Measurements from ENCODE around the gene CD247.

The CD247 gene

DNA sequence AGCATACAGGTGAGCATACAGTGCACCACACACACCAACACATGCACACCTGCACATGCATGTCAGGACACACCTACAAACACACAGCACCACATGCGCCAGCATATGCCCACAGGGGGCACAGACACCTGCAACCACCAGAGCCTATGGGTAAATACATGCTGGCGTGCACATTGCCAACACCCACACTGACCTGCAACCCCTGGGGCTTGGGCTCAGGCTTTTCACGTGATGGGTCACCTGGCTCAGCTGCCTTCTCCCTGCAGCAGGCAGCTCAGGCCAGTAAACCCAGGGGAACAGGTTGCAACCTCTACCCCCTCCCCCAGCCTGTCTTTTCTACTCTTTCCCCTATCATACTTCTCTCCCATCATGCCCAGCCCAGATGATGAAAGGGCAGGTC is 8.1 kb downstream of the CD247 start:
- DNase-seq (ENCODE audit: low spot score in 2 of 2): no peak
- H3K4me3 Mint-ChIP-seq: peak overlapping the region; percentile 36

DNA sequence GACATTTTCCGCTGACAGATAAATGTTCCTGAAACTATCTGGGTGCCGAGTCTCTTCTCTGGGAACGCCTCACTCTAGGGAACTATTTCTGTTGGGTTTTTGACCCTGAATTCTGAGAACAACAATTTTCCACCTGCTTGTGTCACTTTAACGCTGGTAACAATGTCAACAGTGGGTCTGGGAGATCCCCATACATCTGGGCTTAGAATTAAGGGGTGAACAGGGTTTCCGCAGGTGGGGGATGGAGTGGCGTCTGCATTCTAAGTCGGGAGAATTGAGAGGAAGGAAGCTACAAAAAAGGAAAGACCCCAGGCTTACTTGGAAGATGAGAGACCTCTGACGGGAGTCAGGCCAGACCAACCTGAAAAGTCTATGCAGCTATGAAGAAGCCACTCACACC is 8.7 kb downstream of the CD247 start:
- no peak for ATAC-seq
- Mint-ChIP-seq H3K27ac (peak overlapping the region; percentile 46), H3K4me1 (peaks cover 69% of the 10 kb centered on the region), H3K4me3 (peak overlapping the region; percentile 36), H3K36me3 (peaks cover 100% of the 10 kb centered on the region), H3K9me3 (no peaks in the 10 kb centered on the region)
- no peak for DNase-seq (ENCODE audit: low spot score in 2 of 2)

More for the DNA sequence above, 8.1 kb downstream of the CD247 start:
- peak overlapping the region; percentile 48 for H3K27ac Mint-ChIP-seq
- peak; percentile 6 for ATAC-seq
- H3K9me3 Mint-ChIP-seq: no peaks in the 10 kb centered on the region
- peaks cover 100% of the 10 kb centered on the region for H3K36me3 Mint-ChIP-seq
- H3K4me1 Mint-ChIP-seq: peaks cover 63% of the 10 kb centered on the region

DNA sequence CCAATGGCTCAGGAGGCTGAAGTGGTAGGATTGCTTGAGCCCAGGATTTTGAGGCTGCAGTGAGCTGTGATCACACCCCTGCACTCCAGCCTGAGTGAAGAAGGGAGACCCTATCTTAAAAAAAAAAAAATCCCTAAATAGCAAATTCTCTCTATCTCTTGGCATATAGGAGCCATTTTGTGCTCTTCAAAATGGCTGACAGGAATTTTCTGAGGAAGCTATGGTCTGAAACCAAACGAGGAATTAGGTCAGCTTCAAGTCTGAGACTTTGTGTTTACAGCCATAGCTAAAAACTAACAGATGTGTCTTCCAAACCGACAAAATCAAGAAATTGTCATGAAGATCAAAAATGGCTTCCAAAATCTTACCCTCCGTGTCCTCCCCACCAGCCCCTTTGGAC is 10.6 kb downstream of the CD247 start:
- ATAC-seq: no peak
- H3K27ac Mint-ChIP-seq: no peak overlapping the region
- H3K36me3 Mint-ChIP-seq: peaks cover 100% of the 10 kb centered on the region
- DNase-seq (ENCODE audit: low spot score in 2 of 2): no peak
- peak overlapping the region; percentile 17 for H3K4me3 Mint-ChIP-seq
- H3K4me1 Mint-ChIP-seq: peaks cover 85% of the 10 kb centered on the region
- H3K9me3 Mint-ChIP-seq: no peaks in the 10 kb centered on the region

DNA sequence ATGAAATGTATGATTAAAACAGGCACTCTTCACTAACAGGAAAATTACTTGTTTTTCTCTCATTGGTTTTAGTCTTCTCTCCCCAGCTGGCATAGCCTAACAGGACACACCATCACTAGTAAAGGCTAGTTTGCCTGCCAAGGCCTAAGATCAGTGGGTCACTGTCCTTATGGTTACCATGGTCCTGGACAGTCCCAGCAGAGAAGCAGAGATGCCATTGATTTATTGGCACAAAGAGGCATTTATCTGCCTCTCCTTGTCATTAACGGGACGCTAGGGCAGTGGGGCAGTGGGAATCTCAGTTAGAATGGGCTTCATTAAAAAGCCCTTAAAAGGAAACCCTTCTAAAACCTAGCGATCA is 13.9 kb downstream of the CD247 start:
- peaks cover 100% of the 10 kb centered on the region for H3K36me3 Mint-ChIP-seq
- H3K4me3 Mint-ChIP-seq: no peak overlapping the region
- peaks cover 90% of the 10 kb centered on the region for H3K4me1 Mint-ChIP-seq
- peak overlapping the region; percentile 91 for H3K27ac Mint-ChIP-seq
- H3K9me3 Mint-ChIP-seq: no peaks in the 10 kb centered on the region
- DNase-seq (ENCODE audit: low spot score in 2 of 2) (peak in 1 of 2 donors; percentile 35), ATAC-seq (no peak)

DNA sequence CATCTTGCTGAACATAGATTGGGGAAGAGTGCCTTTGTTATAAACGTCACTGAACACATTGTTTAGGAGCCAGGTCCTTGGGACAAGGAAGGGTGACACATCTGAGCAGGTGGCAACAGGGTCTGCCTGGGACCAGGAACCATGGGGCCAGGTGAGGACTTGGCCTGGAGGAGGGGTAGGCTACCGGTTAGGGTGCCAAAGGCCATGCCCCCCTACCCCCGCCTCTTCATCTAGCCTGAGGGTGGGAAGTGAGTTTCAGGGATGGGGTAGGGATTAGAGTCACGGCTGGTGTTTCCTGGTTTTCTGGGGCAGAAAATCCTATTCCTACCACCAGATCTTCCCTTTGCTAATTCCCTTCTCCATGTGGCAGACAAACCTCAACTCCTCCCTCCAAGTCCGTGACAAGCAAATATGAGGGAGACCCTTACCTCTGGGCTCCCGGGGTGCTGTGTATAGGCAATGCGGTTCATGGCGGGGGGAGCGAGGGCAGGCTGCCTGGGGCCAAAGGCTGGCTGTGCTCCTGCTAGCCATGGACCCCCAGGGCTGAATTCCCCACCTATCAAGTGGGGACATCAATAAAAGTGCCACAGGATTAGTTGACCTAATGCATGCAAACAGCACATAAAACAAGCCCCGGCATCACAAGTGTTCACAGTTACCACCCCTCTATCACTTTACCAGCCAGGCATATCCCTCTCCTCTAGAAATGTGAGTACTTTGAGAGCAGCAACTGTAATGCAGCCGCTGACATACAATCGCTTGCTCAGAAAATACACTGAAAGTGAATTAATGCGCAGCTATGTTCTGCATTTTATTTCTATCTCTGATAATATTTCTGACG is 14.5 kb downstream of the CD247 start:
- Mint-ChIP-seq H3K4me3 (peak overlapping the region; percentile 70), H3K36me3 (peaks cover 100% of the 10 kb centered on the region), H3K9me3 (no peaks in the 10 kb centered on the region), H3K4me1 (peaks cover 92% of the 10 kb centered on the region), H3K27ac (peak overlapping the region; percentile 91)
- ATAC-seq (no peak), DNase-seq (ENCODE audit: low spot score in 2 of 2) (peak in 1 of 2 donors; percentile 43)

DNA sequence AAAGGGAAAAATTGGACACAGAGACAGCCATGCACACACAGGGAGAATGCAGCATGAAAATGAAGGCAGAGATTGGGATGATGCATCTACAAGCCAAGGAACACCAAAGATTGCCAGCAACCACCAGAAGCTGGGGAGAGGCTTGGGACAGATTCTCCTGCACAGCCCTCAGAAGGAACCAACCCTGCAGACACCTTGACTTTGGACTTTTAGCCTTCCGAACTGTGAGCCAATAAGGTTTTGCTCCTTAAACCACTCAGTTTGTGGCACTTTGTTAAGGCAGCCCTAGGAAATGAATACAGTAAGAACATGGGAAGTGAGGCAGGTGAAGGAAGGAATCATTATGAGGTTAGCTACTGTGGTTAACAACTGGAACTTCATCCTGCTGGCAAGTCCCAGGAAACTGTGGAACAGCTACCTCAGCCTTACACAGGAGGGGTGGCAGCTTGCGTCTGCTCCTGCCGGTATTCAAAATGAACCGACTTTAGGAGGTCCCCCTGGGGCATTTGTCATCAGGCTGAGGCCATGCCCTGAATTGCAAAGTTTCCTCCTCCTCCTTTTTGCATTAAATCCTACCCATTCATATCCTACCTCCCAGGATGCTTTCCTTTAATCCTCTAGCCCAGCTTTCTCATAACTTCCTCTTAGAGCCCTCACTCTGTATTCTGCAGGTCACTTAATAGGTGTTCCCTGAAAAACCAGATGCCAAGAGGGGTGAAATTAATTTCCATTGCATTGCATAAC is 15.4 kb downstream of the CD247 start:
- peak overlapping the region; percentile 70 for H3K4me3 Mint-ChIP-seq
- H3K9me3 Mint-ChIP-seq: no peaks in the 10 kb centered on the region
- DNase-seq (ENCODE audit: low spot score in 2 of 2) (peak in 1 of 2 donors; percentile 47), ATAC-seq (no peak)
- H3K27ac Mint-ChIP-seq: peak overlapping the region; percentile 91
- H3K36me3 Mint-ChIP-seq: peaks cover 100% of the 10 kb centered on the region
- H3K4me1 Mint-ChIP-seq: peaks cover 94% of the 10 kb centered on the region

DNA sequence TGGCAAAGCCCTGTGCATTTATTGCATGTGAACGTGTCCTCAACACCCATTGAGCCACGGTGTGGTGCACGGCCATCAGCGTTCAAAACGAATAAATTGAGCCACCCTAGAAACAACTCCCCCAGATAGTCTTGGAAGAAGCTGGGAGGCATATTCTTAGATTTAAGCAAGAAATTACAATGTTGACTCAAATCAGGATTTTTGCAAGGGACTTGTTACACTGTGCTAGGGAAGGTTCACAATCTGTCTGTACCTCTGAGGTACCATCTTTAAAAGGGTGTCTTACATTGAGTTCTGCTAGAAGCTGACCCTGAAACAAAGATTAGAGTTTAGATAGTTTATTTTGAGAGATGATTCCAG is 16.2 kb downstream of the CD247 start:
- no peak for DNase-seq (ENCODE audit: low spot score in 2 of 2)
- peaks cover 100% of the 10 kb centered on the region for H3K36me3 Mint-ChIP-seq
- H3K27ac Mint-ChIP-seq: peak overlapping the region; percentile 60
- H3K4me3 Mint-ChIP-seq: peak overlapping the region; percentile 70
- H3K9me3 Mint-ChIP-seq: no peaks in the 10 kb centered on the region
- H3K4me1 Mint-ChIP-seq: peaks cover 94% of the 10 kb centered on the region
- ATAC-seq: peak; percentile 52

DNA sequence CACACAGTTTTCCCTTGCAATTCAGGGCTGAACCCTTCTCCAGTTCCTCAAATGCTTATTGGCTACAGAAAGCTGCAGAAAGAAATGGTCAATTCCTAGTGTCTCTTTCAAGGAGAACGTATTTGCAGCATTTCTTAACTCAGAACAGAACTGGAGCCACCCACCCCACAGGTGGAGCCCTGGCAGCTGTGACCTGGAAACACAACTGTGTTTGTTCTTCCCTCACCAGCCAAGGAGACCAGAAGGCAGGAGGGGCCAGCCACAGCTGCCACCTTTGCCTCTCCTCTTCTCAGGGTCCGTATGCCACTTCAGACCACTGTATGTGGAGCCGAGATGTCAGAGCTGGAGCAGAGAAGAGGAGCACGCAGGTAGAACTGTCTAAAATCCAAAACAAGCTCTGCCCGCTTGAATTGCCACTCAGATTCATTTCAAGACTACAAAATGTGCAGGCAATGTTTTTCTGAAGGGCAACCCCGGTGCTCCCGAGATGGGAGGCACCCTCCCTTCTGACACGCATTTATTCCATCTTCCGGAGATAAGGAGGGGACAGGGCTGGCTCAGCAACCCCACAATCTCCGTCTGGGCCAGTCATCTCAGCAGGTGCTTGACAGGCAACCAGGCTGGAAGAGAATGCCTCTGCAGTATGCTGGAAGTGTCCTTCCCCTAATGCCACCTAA is 16.7 kb downstream of the CD247 start:
- H3K4me3 Mint-ChIP-seq: peak overlapping the region; percentile 70

DNA sequence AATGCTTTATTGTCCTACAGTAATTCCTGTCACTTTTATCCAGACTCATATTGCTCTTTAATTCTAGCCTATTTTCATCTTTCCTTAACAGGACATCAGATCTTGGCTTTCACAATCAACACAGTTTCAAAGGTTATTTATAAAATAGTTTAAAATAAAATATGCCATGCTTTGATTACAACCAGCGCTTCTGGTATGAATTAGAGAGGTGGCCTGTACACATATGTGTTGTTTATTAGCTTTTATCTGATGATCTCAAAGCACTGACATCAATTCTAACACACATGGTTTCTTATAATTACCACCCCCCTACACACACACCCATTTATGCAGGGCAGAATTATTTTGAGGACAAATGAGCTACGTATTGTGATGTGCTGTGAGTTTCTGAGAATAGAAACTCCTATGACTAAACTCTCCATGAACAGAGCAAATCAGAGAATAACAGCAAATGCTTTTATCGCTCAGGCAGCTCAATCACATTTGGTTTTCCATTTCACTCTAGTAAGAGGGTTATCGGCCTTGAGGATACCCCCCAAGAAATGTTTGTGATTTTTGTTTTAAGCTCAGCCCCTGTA is 18.0 kb downstream of the CD247 start:
- ATAC-seq: peak; percentile 84
- Mint-ChIP-seq H3K27ac (peak overlapping the region; percentile 60), H3K4me3 (peak overlapping the region; percentile 70), H3K36me3 (peaks cover 100% of the 10 kb centered on the region), H3K4me1 (peaks cover 99% of the 10 kb centered on the region), H3K9me3 (no peaks in the 10 kb centered on the region)
- DNase-seq (ENCODE audit: low spot score in 2 of 2): peak in 1 of 2 donors; percentile 49

More for the DNA sequence above, 16.7 kb downstream of the CD247 start:
- Mint-ChIP-seq H3K27ac (peak overlapping the region; percentile 60), H3K36me3 (peaks cover 100% of the 10 kb centered on the region), H3K9me3 (no peaks in the 10 kb centered on the region), H3K4me1 (peaks cover 99% of the 10 kb centered on the region)
- DNase-seq (ENCODE audit: low spot score in 2 of 2) (peak in 1 of 2 donors; percentile 63), ATAC-seq (peak; percentile 75)

DNA sequence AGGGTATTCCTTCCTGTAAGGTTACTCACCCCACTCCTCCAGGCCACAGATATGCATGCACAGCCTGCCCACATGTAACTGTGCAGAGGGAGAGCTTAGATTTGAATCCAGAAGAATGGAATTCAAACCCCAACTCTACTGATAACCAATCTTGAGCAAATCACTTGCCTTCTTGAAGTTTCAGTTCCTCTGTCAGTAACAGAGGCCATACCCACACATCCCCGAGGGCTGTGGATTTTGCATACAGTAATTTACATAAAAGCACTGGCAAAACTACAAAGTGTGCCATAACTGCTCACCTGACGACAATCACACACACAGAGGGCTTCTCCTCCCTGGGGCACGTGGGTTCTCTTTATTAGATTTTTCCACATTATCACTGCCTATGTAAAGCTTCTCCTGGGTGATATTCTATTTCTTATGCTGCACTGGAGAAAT is 18.6 kb downstream of the CD247 start:
- DNase-seq (ENCODE audit: low spot score in 2 of 2): peak in 1 of 2 donors; percentile 51
- Mint-ChIP-seq H3K9me3 (no peaks in the 10 kb centered on the region), H3K36me3 (peaks cover 100% of the 10 kb centered on the region), H3K4me3 (peak overlapping the region; percentile 70), H3K4me1 (peaks cover 99% of the 10 kb centered on the region), H3K27ac (peak overlapping the region; percentile 60)
- peak; percentile 48 for ATAC-seq

DNA sequence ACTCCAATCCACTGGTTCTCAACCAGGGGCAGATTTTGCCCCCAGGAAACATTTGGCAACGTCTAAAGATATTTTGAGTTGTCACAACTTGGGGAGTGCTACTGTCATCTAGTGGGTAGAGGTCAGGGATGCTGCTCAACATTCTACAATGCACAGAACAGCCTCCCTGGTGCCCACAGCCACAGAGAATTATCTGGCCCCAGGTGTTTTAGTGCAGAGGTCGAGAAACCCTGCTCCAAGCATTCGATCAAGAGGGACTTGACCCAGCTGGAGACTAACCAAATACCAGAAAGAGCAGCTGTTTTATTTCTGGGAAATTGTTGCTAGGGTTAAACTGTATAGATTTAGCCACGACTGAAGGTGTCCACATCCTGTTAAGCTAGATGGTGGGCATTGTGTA is 19.2 kb downstream of the CD247 start:
- Mint-ChIP-seq H3K4me1 (peaks cover 99% of the 10 kb centered on the region), H3K9me3 (no peaks in the 10 kb centered on the region), H3K27ac (peak overlapping the region; percentile 60), H3K36me3 (peaks cover 100% of the 10 kb centered on the region), H3K4me3 (peak overlapping the region; percentile 70)
- peak; percentile 6 for ATAC-seq
- DNase-seq (ENCODE audit: low spot score in 2 of 2): peak in 1 of 2 donors; percentile 55

DNA sequence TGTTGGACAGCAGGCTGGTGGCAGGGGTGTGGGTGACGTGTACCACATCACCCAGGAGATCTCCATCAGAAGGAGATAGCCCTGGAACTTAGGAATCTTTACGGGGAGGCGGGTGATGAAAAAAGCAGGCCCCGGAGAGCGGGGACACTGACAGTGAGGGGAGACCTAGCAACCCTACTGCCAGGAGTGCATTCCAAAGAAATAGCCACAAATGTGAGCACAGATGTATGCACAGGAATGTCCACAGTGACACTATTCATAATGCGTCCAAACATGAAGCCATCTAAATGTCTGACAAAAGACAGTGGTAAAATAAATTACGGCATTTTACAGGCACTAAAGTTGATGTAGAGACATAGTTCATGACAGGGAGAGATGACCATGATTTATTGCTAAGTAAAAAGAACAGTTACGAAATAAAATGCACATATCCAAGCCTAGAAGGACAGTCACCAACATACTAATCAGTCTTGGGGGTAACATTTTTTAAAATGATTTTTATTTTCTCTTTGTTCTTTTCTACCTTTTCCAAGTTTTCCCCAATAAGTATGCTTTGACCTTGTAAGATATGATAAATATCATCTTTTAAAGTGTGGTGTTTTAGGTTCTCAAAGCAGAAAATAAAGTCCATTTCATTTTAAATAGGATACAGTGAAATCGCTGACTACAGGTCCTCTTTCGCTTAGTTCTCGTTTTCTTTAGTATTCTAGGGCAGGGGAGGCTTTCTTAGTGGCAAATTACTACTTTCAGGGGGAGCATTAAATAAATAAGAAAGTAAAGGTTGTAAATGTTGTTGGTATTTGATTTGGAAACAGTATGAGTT is 21.3 kb downstream of the CD247 start:
- no peak for ATAC-seq
- H3K36me3 Mint-ChIP-seq: peaks cover 100% of the 10 kb centered on the region
- no peaks in the 10 kb centered on the region for H3K9me3 Mint-ChIP-seq
- H3K27ac Mint-ChIP-seq: peak overlapping the region; percentile 92
- peaks cover 99% of the 10 kb centered on the region for H3K4me1 Mint-ChIP-seq
- peak overlapping the region; percentile 7 for H3K4me3 Mint-ChIP-seq
- no peak for DNase-seq (ENCODE audit: low spot score in 2 of 2)

DNA sequence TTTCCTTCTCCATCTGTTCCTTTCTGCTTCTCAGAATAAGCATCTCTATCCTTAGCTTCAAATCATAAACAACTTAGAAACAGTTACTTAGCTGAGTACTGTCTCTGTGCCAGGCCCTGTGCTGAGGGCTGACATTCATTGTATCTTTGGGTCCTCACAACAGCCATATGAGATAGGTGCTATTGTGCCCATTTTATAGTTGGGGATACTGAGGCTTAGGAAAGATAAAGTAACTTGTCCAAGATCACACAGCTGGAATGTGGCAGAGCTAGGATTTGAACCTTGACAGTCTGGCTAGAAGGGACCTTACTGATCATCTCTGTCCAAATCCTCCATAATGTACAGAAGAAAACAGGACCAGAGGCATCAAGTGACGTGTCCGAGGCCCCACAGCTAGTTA is 25.0 kb downstream of the CD247 start:
- peak overlapping the region; percentile 92 for H3K27ac Mint-ChIP-seq
- H3K9me3 Mint-ChIP-seq: no peaks in the 10 kb centered on the region
- peak overlapping the region; percentile 72 for H3K4me3 Mint-ChIP-seq
- DNase-seq (ENCODE audit: low spot score in 2 of 2): no peak
- peaks cover 97% of the 10 kb centered on the region for H3K4me1 Mint-ChIP-seq
- H3K36me3 Mint-ChIP-seq: peaks cover 100% of the 10 kb centered on the region
- no peak for ATAC-seq

DNA sequence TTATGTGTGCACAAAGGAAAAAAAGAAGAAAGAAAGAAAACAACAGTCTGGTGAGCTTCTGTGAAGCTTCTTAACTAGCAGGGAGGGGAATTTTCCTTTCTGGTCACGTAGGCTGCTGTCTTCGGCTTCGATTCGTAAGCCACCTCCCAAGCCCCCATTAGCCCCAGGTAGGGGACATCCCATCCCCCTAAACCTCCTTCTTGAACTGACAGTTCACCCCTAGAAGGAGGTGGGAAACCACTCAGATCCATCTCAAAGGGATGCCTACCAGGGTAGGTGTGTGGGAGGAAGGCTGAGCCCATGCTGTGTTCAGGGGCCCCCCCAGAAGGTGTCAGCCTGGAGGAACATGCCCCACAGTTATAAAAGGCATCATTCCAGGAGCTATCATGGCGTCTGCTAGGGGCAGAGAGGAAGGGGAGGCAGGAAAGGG is 25.8 kb downstream of the CD247 start:
- peak overlapping the region; percentile 92 for H3K27ac Mint-ChIP-seq
- no peaks in the 10 kb centered on the region for H3K9me3 Mint-ChIP-seq
- ATAC-seq: peak; percentile 78
- H3K36me3 Mint-ChIP-seq: peaks cover 100% of the 10 kb centered on the region
- peak in 1 of 2 donors; percentile 81 for DNase-seq (ENCODE audit: low spot score in 2 of 2)
- H3K4me3 Mint-ChIP-seq: peak overlapping the region; percentile 72
- H3K4me1 Mint-ChIP-seq: peaks cover 97% of the 10 kb centered on the region

Measured in stimulated activated effector memory CD8-positive, alpha-beta T cell treated with anti-CD3 and anti-CD28 coated beads, Interleukin-12 subunit alpha, Interleukin-12 subunit beta, amount 100 ng/mL, for 72 hours (primary cell).